Stimulated activated CD8-positive, alpha-beta memory T cell treated with anti-CD3 and anti-CD28 coated beads, Interleukin-7, amount 100 ng/mL, for 1 hour (primary cell): Measurements from ENCODE around the gene GNAQ.
"Not testable (repeated sequence)": the region's sequence is repeated elsewhere in the genome, so short reads cannot be mapped to it uniquely, and the experiment has no call there.

Source experiments
- DNase-seq, 2 donors: peaks; one replicate each; pipeline ENCODE4 v3.0.0-alpha.2; 2020; ENCODE audit warnings: low read depth in 2 of 2

The GNAQ gene

GRCh38 chr9:77903666-77904285 is 127.8 kb downstream of the GNAQ start:
- DNase-seq, result no peak

- no peak for DNase-seq
Observed at GRCh38 chr9:77901771-77902170, 129.8 kb downstream of the GNAQ start.

DNA sequence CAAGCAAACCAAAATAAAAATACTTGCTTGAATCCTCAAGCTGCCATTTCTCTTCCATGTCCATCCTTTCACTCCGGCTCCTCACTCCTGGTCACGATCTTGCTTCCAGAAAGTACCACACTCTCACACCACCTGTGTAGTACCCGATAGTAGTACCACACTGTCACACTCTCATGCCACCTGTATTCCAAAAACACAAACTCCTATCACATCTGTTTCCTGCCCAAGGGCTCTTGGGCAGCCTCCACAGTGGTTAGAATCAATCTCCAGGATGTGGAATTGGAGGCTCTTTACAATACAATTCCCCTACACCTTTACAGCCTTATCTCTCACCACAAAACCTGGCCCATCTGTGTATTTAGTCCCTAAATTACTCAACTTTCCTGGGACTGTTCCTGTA is 130.6 kb downstream of the GNAQ start:
- no peak for DNase-seq

GRCh38 chr9:77899679-77900354 is 131.8 kb downstream of the GNAQ start:
- no peak for DNase-seq

DNA sequence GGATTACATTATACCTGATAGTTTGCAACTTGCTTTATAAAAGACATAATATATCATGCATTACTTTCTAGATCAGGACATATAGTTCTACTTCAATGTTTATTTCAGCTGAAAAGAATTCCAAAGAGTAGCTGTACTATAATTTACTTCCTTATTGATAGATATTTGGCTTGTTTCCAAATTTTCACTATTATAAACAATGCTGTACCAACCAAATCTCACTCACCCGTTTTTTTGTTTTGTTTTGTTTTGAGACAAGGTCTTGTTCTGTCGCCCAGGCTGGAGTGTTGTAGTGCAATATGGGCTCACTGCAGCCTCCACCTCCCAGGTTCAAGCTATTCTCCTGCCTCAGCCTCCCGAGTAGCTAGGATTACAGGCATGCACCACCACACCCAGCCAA is 132.7 kb downstream of the GNAQ start:
- DNase-seq, result no peak

- no peak for DNase-seq
Observed at GRCh38 chr9:77896938-77897667, 134.5 kb downstream of the GNAQ start.

- no peak for DNase-seq
Observed at GRCh38 chr9:77896269-77896937, 135.2 kb downstream of the GNAQ start.

- DNase-seq, result no peak
Observed at GRCh38 chr9:77893706-77894105, 137.9 kb downstream of the GNAQ start.

GRCh38 chr9:77892955-77893514 is 138.6 kb downstream of the GNAQ start:
- DNase-seq, result no peak

GRCh38 chr9:77892171-77892570 is 139.4 kb downstream of the GNAQ start:
- no peak for DNase-seq

- DNase-seq, result no peak
Observed at GRCh38 chr9:77891128-77891800, 140.3 kb downstream of the GNAQ start.

GRCh38 chr9:77887662-77888061 is 143.9 kb downstream of the GNAQ start:
- DNase-seq, result no peak

DNA sequence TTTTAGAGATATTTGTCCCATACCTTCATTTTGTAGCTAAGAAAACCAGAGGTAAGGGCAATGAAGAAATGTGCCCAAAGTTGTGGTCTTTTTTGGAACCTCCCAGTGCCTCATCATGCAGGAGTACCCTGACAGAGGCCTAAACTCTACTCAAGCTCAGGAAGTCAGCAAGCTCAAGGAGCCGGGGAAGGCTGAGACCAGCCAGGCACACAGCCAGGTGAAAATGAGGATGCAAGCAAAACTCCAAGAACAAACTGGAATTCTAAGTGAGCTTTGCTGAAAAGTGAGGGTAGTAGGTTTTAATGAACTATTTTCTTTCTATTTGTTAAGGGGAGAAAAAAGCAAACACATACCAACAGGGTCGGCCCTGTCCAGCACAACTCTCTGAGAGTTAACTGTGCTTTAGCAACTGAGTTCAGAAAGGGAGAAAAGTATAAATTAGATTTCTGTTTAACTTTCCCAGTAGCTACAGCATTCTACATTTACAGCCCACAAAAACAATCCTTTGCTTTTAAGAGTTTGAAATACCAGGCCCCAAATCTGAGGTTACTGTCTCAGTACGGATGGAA is 146.4 kb downstream of the GNAQ start:
- no peak for DNase-seq

DNA sequence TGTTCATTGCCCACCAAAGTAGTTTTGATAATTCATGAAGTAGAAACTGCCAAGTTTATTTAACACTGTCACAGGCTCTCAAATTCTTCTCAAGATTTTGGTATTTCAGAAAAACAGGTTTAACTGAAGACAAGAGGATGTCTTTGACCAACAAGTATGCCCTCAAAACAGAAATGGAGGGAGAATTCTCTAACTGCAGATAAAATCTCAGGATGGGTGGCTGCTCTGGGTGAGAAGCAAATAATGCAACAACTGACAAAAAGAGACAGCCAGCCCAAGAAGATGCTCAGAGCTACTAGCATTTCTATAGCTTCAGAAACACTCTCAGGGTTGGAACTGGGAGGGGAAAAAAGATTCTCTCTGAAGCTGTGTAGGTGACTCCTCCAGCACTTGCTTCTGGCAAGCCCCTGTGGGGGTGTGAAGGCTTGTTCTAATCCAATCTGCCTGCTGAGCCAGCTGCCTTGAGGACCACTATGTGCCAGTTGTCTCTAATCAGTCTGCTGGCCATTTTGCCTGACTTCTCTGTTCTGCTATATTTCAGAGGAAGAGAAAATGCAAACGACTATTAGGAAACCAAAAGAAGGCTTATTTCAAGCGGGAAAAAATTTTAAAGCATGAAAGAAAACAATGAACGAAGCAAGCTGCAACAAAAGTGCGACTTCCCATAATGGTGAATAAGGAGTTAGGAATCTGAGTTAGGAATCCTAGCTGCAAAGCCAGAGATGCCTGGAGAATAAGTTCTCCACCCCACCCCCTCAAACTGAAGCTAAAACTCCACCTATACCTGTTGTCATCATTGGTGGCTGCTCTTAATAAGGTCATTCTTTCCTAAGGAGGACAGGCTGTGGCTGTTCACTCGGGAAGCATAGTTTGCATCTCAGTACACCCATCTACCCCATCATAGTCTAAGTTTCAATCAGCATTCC is 147.5 kb downstream of the GNAQ start:
- DNase-seq, result no peak

GRCh38 chr9:77883133-77883532 is 148.5 kb downstream of the GNAQ start:
- DNase-seq, result no peak

GRCh38 chr9:77882294-77882693 is 149.3 kb downstream of the GNAQ start:
- no peak for DNase-seq

- DNase-seq, result not testable (repeated sequence)
Observed at GRCh38 chr9:77881634-77882033, 150.0 kb downstream of the GNAQ start.

DNA sequence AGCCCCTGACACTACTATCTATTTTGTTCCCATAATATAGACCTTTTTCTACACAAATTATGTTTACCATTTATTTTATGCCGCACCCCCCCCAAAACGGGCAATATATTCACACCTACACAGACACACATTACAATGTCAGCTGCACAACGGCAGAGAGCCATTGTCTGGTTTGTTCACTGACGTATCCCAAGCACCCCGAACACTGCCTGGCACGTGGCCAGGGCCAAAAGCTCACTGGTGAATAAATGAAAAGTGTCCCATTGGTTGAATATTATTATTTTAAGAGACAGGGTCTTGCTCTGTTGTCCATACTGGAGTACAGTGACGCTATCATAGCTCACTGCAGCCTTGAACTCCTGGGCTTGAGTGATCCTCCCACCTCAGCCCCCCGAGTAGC is 150.5 kb downstream of the GNAQ start:
- no peak for DNase-seq

- DNase-seq, result no peak
Observed at GRCh38 chr9:77879437-77879943, 152.1 kb downstream of the GNAQ start.

- DNase-seq, result not testable (repeated sequence)
Observed at GRCh38 chr9:77878793-77879192, 152.8 kb downstream of the GNAQ start.
